Measurements from ENCODE around the gene HNMT. TPM values are rescaled to one million over a fixed set of nuclear protein-coding genes. Genes with fewer than 3 reads are reported as not detected.

Gene HNMT
- total RNA-seq, 1 donor from 2014 or later, result 103 TPM

GRCh38 chr2:138012082-138012481 lies 47.8 kb downstream of the HNMT start:
- DNase-seq (ENCODE audit: low read depth), result no peak

- DNase-seq (ENCODE audit: low read depth), result no peak
These were observed 48.7 kb downstream of the HNMT start for GRCh38 chr2:138012968-138013367.

GRCh38 chr2:138013639-138014038 lies 49.4 kb downstream of the HNMT start:
- no peak for DNase-seq (ENCODE audit: low read depth)

GRCh38 chr2:138015494-138015893 lies 51.2 kb downstream of the HNMT start:
- DNase-seq (ENCODE audit: low read depth), result no peak

- peak; percentile 47 for DNase-seq (ENCODE audit: low read depth)
These were observed 52.2 kb downstream of the HNMT start for GRCh38 chr2:138016351-138017087.

- no peak for DNase-seq (ENCODE audit: low read depth)
These were observed 53.6 kb downstream of the HNMT start for GRCh38 chr2:138017824-138018223.

- DNase-seq (ENCODE audit: low read depth), result no peak
These were observed 54.8 kb downstream of the HNMT start for GRCh38 chr2:138018866-138019688.

GRCh38 chr2:138020432-138020831 lies 56.2 kb downstream of the HNMT start:
- DNase-seq (ENCODE audit: low read depth), result no peak

GRCh38 chr2:138021154-138021553 lies 56.9 kb downstream of the HNMT start:
- no peak for DNase-seq (ENCODE audit: low read depth)

- DNase-seq (ENCODE audit: low read depth), result no peak
These were observed 59.0 kb downstream of the HNMT start for GRCh38 chr2:138023298-138023697.

- DNase-seq (ENCODE audit: low read depth), result no peak
These were observed 59.7 kb downstream of the HNMT start for GRCh38 chr2:138023976-138024375.

- DNase-seq (ENCODE audit: low read depth), result no peak
These were observed 62.1 kb downstream of the HNMT start for GRCh38 chr2:138026111-138027020.

- DNase-seq (ENCODE audit: low read depth), result no peak
These were observed 64.3 kb downstream of the HNMT start for GRCh38 chr2:138028538-138028937.

- DNase-seq (ENCODE audit: low read depth), result no peak
These were observed 65.0 kb downstream of the HNMT start for GRCh38 chr2:138029276-138029675.

- peak; percentile 54 for DNase-seq (ENCODE audit: low read depth)
These were observed 66.2 kb downstream of the HNMT start for GRCh38 chr2:138030459-138030858.

GRCh38 chr2:138032334-138032733 lies 68.1 kb downstream of the HNMT start:
- no peak for DNase-seq (ENCODE audit: low read depth)

GRCh38 chr2:138034536-138034935 lies 70.3 kb downstream of the HNMT start:
- DNase-seq (ENCODE audit: low read depth), result no peak

- DNase-seq (ENCODE audit: low read depth), result peak; percentile 11
These were observed 71.4 kb downstream of the HNMT start for GRCh38 chr2:138035608-138036217.

GRCh38 chr2:138036522-138036921 lies 72.2 kb downstream of the HNMT start:
- DNase-seq (ENCODE audit: low read depth), result no peak

- no peak for DNase-seq (ENCODE audit: low read depth)
These were observed 72.8 kb downstream of the HNMT start for GRCh38 chr2:138037090-138037489.

- no peak for DNase-seq (ENCODE audit: low read depth)
These were observed 76.3 kb downstream of the HNMT start for GRCh38 chr2:138040616-138041015.

- no peak for DNase-seq (ENCODE audit: low read depth)
These were observed 78.0 kb downstream of the HNMT start for GRCh38 chr2:138042311-138042710.

Data from renal cortical epithelial cell (primary cell).